ENCODE measurements around the gene GDE1.

GRCh38 chr16:19517424-19518089 lies 4.3 kb downstream of the GDE1 start:
- TF ChIP-seq, protein P1, sequence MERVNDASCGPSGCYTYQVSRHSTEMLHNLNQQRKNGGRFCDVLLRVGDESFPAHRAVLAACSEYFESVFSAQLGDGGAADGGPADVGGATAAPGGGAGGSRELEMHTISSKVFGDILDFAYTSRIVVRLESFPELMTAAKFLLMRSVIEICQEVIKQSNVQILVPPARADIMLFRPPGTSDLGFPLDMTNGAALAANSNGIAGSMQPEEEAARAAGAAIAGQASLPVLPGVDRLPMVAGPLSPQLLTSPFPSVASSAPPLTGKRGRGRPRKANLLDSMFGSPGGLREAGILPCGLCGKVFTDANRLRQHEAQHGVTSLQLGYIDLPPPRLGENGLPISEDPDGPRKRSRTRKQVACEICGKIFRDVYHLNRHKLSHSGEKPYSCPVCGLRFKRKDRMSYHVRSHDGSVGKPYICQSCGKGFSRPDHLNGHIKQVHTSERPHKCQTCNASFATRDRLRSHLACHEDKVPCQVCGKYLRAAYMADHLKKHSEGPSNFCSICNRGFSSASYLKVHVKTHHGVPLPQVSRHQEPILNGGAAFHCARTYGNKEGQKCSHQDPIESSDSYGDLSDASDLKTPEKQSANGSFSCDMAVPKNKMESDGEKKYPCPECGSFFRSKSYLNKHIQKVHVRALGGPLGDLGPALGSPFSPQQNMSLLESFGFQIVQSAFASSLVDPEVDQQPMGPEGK (CRISPR knock-in tag; IDR thresholded peaks at IDR 0.05; ENCODE audit: borderline replicate concordance): no peak
- TF ChIP-seq TSHZ2 (CRISPR knock-in tag; IDR thresholded peaks at IDR 0.05): no peak
- no peak for TF ChIP-seq RARB (CRISPR knock-in tag; IDR thresholded peaks at IDR 0.05)
- no peak for TF ChIP-seq ZC3H10 (CRISPR knock-in tag; IDR thresholded peaks at IDR 0.05)
- no peak for TF ChIP-seq ESRRG (CRISPR knock-in tag; IDR thresholded peaks at IDR 0.05)
- no peak for TF ChIP-seq TOX (CRISPR knock-in tag; IDR thresholded peaks at IDR 0.05; ENCODE audit: borderline replicate concordance)
- TF ChIP-seq GLIS3 (CRISPR knock-in tag; IDR thresholded peaks at IDR 0.05): no peak
- no peak for TF ChIP-seq SNAI2 (CRISPR knock-in tag; IDR thresholded peaks at IDR 0.05)
- TF ChIP-seq CSDC2 (CRISPR knock-in tag; IDR thresholded peaks at IDR 0.05): no peak
- TF ChIP-seq TCF4 (CRISPR knock-in tag; IDR thresholded peaks at IDR 0.05; ENCODE audit: borderline replicate concordance): no peak

All from SK-N-SH treated with all-trans-retinoic acid at 6 μM for 48 hours (cell line).